Measurements from ENCODE around the gene PRXL2B.

PRXL2B gene

GRCh38 chr1:2556277-2556677 is 30.3 kb upstream of the PRXL2B start, which contains the start of gene TNFRSF14:
Gene TNFRSF14, plus strand, starts transcription at chr1:2556371. Its CDS starts 294 bp downstream, at chr1:2556665.
- H3K4me3 Mint-ChIP-seq: peak within 1 kb of the TSS; percentile 99
- H3K27ac Mint-ChIP-seq: peak within 1 kb of the TSS; percentile 96
- H3K4me1 Mint-ChIP-seq (ENCODE audit: low read depth): peaks cover 27% of the 10 kb centered on the region
- no peaks in the 10 kb centered on the region for H3K9me3 Mint-ChIP-seq
- DNase-seq (ENCODE audit: low spot score): peak; percentile 62
- no peaks in the 10 kb centered on the region for H3K27me3 Mint-ChIP-seq (ENCODE audit: low read depth)
- H3K36me3 Mint-ChIP-seq (ENCODE audit: low read depth): peaks cover 22% of the 10 kb centered on the region

GRCh38 chr1:2556678-2557481 is 29.7 kb upstream of the PRXL2B start:
- no peaks in the 10 kb centered on the region for H3K9me3 Mint-ChIP-seq
- peaks cover 28% of the 10 kb centered on the region for H3K4me1 Mint-ChIP-seq (ENCODE audit: low read depth)
- no peaks in the 10 kb centered on the region for H3K27me3 Mint-ChIP-seq (ENCODE audit: low read depth)
- peak overlapping the region; percentile 96 for H3K27ac Mint-ChIP-seq
- peaks cover 27% of the 10 kb centered on the region for H3K36me3 Mint-ChIP-seq (ENCODE audit: low read depth)
- H3K4me3 Mint-ChIP-seq: peak overlapping the region; percentile 99
- peak; percentile 50 for DNase-seq (ENCODE audit: low spot score)

GRCh38 chr1:2557482-2558400 is 28.8 kb upstream of the PRXL2B start:
- Mint-ChIP-seq H3K27ac (peak overlapping the region; percentile 86), H3K36me3 (ENCODE audit: low read depth) (peaks cover 28% of the 10 kb centered on the region), H3K27me3 (ENCODE audit: low read depth) (no peaks in the 10 kb centered on the region), H3K9me3 (no peaks in the 10 kb centered on the region), H3K4me3 (peak overlapping the region; percentile 99), H3K4me1 (ENCODE audit: low read depth) (peaks cover 28% of the 10 kb centered on the region)
- DNase-seq (ENCODE audit: low spot score): no peak

GRCh38 chr1:2558420-2558819 is 28.2 kb upstream of the PRXL2B start:
- Mint-ChIP-seq H3K36me3 (ENCODE audit: low read depth) (peaks cover 28% of the 10 kb centered on the region), H3K4me1 (ENCODE audit: low read depth) (peaks cover 28% of the 10 kb centered on the region), H3K4me3 (peak overlapping the region; percentile 99), H3K27ac (peak overlapping the region; percentile 60), H3K27me3 (ENCODE audit: low read depth) (no peaks in the 10 kb centered on the region), H3K9me3 (no peaks in the 10 kb centered on the region)
- DNase-seq (ENCODE audit: low spot score): no peak

GRCh38 chr1:2558861-2559260 is 27.7 kb upstream of the PRXL2B start:
- Mint-ChIP-seq H3K27me3 (ENCODE audit: low read depth) (no peaks in the 10 kb centered on the region), H3K27ac (peak overlapping the region; percentile 60), H3K36me3 (ENCODE audit: low read depth) (peaks cover 26% of the 10 kb centered on the region), H3K4me1 (ENCODE audit: low read depth) (peaks cover 25% of the 10 kb centered on the region), H3K4me3 (peak overlapping the region; percentile 59), H3K9me3 (no peaks in the 10 kb centered on the region)
- DNase-seq (ENCODE audit: low spot score): no peak

- DNase-seq (ENCODE audit: low spot score): no peak
- no peak overlapping the region for H3K27ac Mint-ChIP-seq
- H3K4me3 Mint-ChIP-seq: no peak overlapping the region
- H3K27me3 Mint-ChIP-seq (ENCODE audit: low read depth): no peaks in the 10 kb centered on the region
- H3K4me1 Mint-ChIP-seq (ENCODE audit: low read depth): peaks cover 19% of the 10 kb centered on the region
- H3K9me3 Mint-ChIP-seq: no peaks in the 10 kb centered on the region
- peaks cover 24% of the 10 kb centered on the region for H3K36me3 Mint-ChIP-seq (ENCODE audit: low read depth)
Measured at GRCh38 chr1:2559509-2560298, 26.9 kb upstream of the PRXL2B start.

- Mint-ChIP-seq H3K36me3 (ENCODE audit: low read depth) (peaks cover 22% of the 10 kb centered on the region), H3K4me3 (no peak overlapping the region), H3K9me3 (no peaks in the 10 kb centered on the region), H3K4me1 (ENCODE audit: low read depth) (peaks cover 14% of the 10 kb centered on the region), H3K27me3 (ENCODE audit: low read depth) (no peaks in the 10 kb centered on the region), H3K27ac (no peak overlapping the region)
- DNase-seq (ENCODE audit: low spot score): no peak
Measured at GRCh38 chr1:2560299-2561073, 26.1 kb upstream of the PRXL2B start.

- Mint-ChIP-seq H3K36me3 (ENCODE audit: low read depth) (peaks cover 20% of the 10 kb centered on the region), H3K4me1 (ENCODE audit: low read depth) (peaks cover 12% of the 10 kb centered on the region), H3K9me3 (no peaks in the 10 kb centered on the region), H3K27me3 (ENCODE audit: low read depth) (no peaks in the 10 kb centered on the region), H3K4me3 (no peak overlapping the region), H3K27ac (peak overlapping the region; percentile 72)
- DNase-seq (ENCODE audit: low spot score): no peak
Measured at GRCh38 chr1:2561446-2561845, 25.1 kb upstream of the PRXL2B start.

GRCh38 chr1:2561898-2562895 is 24.4 kb upstream of the PRXL2B start:
- DNase-seq (ENCODE audit: low spot score): no peak
- H3K4me3 Mint-ChIP-seq: no peak overlapping the region
- H3K36me3 Mint-ChIP-seq (ENCODE audit: low read depth): peaks cover 16% of the 10 kb centered on the region
- H3K27me3 Mint-ChIP-seq (ENCODE audit: low read depth): no peaks in the 10 kb centered on the region
- peaks cover 10% of the 10 kb centered on the region for H3K4me1 Mint-ChIP-seq (ENCODE audit: low read depth)
- no peak overlapping the region for H3K27ac Mint-ChIP-seq
- H3K9me3 Mint-ChIP-seq: no peaks in the 10 kb centered on the region

- Mint-ChIP-seq H3K4me1 (ENCODE audit: low read depth) (peaks cover 6% of the 10 kb centered on the region), H3K4me3 (no peak overlapping the region), H3K36me3 (ENCODE audit: low read depth) (peaks cover 12% of the 10 kb centered on the region), H3K9me3 (no peaks in the 10 kb centered on the region), H3K27me3 (ENCODE audit: low read depth) (no peaks in the 10 kb centered on the region), H3K27ac (no peak overlapping the region)
- DNase-seq (ENCODE audit: low spot score): no peak
Measured at GRCh38 chr1:2563205-2563604, 23.4 kb upstream of the PRXL2B start.

- H3K4me3 Mint-ChIP-seq: no peak overlapping the region
- peaks cover 3% of the 10 kb centered on the region for H3K4me1 Mint-ChIP-seq (ENCODE audit: low read depth)
- no peak overlapping the region for H3K27ac Mint-ChIP-seq
- peaks cover 8% of the 10 kb centered on the region for H3K36me3 Mint-ChIP-seq (ENCODE audit: low read depth)
- H3K27me3 Mint-ChIP-seq (ENCODE audit: low read depth): no peaks in the 10 kb centered on the region
- no peaks in the 10 kb centered on the region for H3K9me3 Mint-ChIP-seq
- no peak for DNase-seq (ENCODE audit: low spot score)
Measured at GRCh38 chr1:2564006-2564814, 22.4 kb upstream of the PRXL2B start.

All from T-helper 2 cell treated with Interferon-gamma antibody and Interleukin-4, amounts not matched to agents 5 μg/mL and 100 μg/mL, for 36 hours (primary cell).